HEK293 (cell line): ENCODE results near the gene PRKG1.

Source experiments
- CTCF ChIA-PET: fragments of 350-600 bp; formaldehyde crosslinking; extraction: SDS; loops from one replicate; lab custom pipeline; 2021; ENCODE audit warnings: antibody characterized with exemption; lab: Yijun Ruan, JAX
- POLR2A ChIA-PET: fragments of 300-600 bp; formaldehyde crosslinking; extraction: SDS; loops from one replicate; lab custom pipeline; 2020; ENCODE audit warnings: antibody characterized with exemption, inconsistent platforms; lab: Yijun Ruan, JAX
- H3K27ac ChIP-seq: fragments of 200-500 bp; sonication (Bioruptor generic); 2 replicates; pipeline ENCODE4 v1.5.1; 2014; ENCODE audit warnings: low read depth, low read length, control low read depth, inconsistent platforms; ENCODE audit errors: extremely low read depth
- H3K36me3 ChIP-seq, 2 experiments: fragments of 200-500 bp in 1 of 2; sonication (Bioruptor generic) in 1 of 2; 1 replicate in 1 of 2; 2 replicates in 1 of 2; pipeline ENCODE4 v1.5.1; 2014 to 2017; ENCODE audit warnings: inconsistent platforms in 2 of 2, low read length in 2 of 2; ENCODE audit not compliant: control insufficient read depth in 2 of 2, insufficient read depth in 1 of 2
- H3K4me1 ChIP-seq: fragments of 200-500 bp; sonication (Bioruptor generic); 2 replicates; pipeline ENCODE4 v1.5.1; 2014; ENCODE audit warnings: mild to moderate bottlenecking, low read length, inconsistent platforms; ENCODE audit not compliant: control insufficient read depth, insufficient read depth
- H3K4me3 ChIP-seq: 2 replicates; pipeline ENCODE4 v1.5.1; 2011; ENCODE audit warnings: low read depth, mild to moderate bottlenecking, control low read depth, low read length, moderate library complexity
- H3K9me3 ChIP-seq: fragments of 200-500 bp; sonication (Bioruptor generic); 2 replicates; pipeline ENCODE4 v1.5.1; 2014; ENCODE audit warnings: low read depth, low read length, inconsistent platforms; ENCODE audit not compliant: control insufficient read depth, insufficient read depth
- ATF2 ChIP-seq: fragments of 450-650 bp; formaldehyde crosslinking; IDR thresholded peaks from 2 replicates; pipeline ENCODE4 v1.5.1; 2016; ENCODE audit warnings: missing biosample characterization, missing genetic modification characterization, low read depth
- GLIS2 ChIP-seq: fragments of 450-650 bp; formaldehyde crosslinking; IDR thresholded peaks from 2 replicates; pipeline ENCODE4 v1.5.1; 2016; ENCODE audit warnings: missing biosample characterization, missing genetic modification characterization
- IKZF3 ChIP-seq: fragments of 450-650 bp; IDR thresholded peaks from 2 replicates; pipeline ENCODE4 v1.5.0; 2018; ENCODE audit warnings: missing biosample characterization, mild to moderate bottlenecking, missing genetic modification characterization, moderate library complexity
- KLF8 ChIP-seq: fragments of 450-650 bp; formaldehyde crosslinking; IDR thresholded peaks from 2 replicates; pipeline ENCODE4 v1.5.1; 2016; ENCODE audit warnings: missing biosample characterization, missing genetic modification characterization
- PRDM1 ChIP-seq: fragments of 450-650 bp; formaldehyde crosslinking; IDR thresholded peaks from 2 replicates; pipeline ENCODE4; 2016; ENCODE audit warnings: missing biosample characterization, missing genetic modification characterization
- REPIN1 ChIP-seq: fragments of 450-650 bp; formaldehyde crosslinking; IDR thresholded peaks from 2 replicates; pipeline ENCODE4 v1.5.1; 2017; ENCODE audit warnings: missing biosample characterization, missing genetic modification characterization, low read depth
- SCRT2 ChIP-seq: fragments of 450-650 bp; formaldehyde crosslinking; IDR thresholded peaks from 2 replicates; pipeline ENCODE4 v1.5.1; 2016; ENCODE audit warnings: missing biosample characterization, missing genetic modification characterization
- ZBTB17 ChIP-seq: fragments of 450-650 bp; formaldehyde crosslinking; IDR thresholded peaks from 2 replicates; pipeline ENCODE4 v1.5.1; 2016; ENCODE audit warnings: missing biosample characterization, missing genetic modification characterization
- ZFHX2 ChIP-seq: fragments of 450-650 bp; formaldehyde crosslinking; conservative IDR thresholded peaks from 2 replicates; pipeline ENCODE4 v1.5.1; 2016; ENCODE audit warnings: missing biosample characterization, missing genetic modification characterization
- ZIC2 ChIP-seq: fragments of 450-650 bp; formaldehyde crosslinking; IDR thresholded peaks from 2 replicates; pipeline ENCODE4 v1.5.1; 2016; ENCODE audit warnings: missing biosample characterization, missing genetic modification characterization
- ZNF623 ChIP-seq: fragments of 450-650 bp; formaldehyde crosslinking; IDR thresholded peaks from 2 replicates; pipeline ENCODE4 v1.5.1; 2016; ENCODE audit warnings: missing biosample characterization, missing genetic modification characterization
- ZNF747 ChIP-seq: fragments of 450-650 bp; formaldehyde crosslinking; IDR thresholded peaks from 2 replicates; pipeline ENCODE4 v1.5.1; 2016; ENCODE audit warnings: missing biosample characterization, missing genetic modification characterization
- ZXDB ChIP-seq: fragments of 450-650 bp; formaldehyde crosslinking; IDR thresholded peaks from 2 replicates; pipeline ENCODE4 v1.5.1; 2016; ENCODE audit warnings: missing biosample characterization, missing genetic modification characterization

Gene PRKG1

GRCh38 chr10:52248697-52249306 is 1174.5 kb downstream of the PRKG1 start:
- Histone ChIP-seq H3K9me3 (no peaks in the 10 kb centered on the region), H3K27ac (no peak overlapping the region), H3K4me3 (no peak overlapping the region), H3K36me3 (no peaks in the 10 kb centered on the region), H3K4me1 (no peaks in the 10 kb centered on the region)
- TF ChIP-seq ZBTB17 = no peak
- TF ChIP-seq PRDM1 (tag by site-specific recombination) = peak; percentile 74; the same call in 1 of the 2 replicates
- ChIA-PET CTCF (no interaction called here), POLR2A (no interaction called here)

GRCh38 chr10:52249850-52250395 is 1175.6 kb downstream of the PRKG1 start:
- Histone ChIP-seq H3K27ac (no peak overlapping the region), H3K4me1 (no peaks in the 10 kb centered on the region), H3K4me3 (no peak overlapping the region), H3K36me3 (no peaks in the 10 kb centered on the region)
- POLR2A ChIA-PET = no interaction called here
- TF ChIP-seq IKZF3 (tag by site-specific recombination) (no peak), SCRT2 (tag by site-specific recombination) (peak; percentile 68)
- TF ChIP-seq, all 188 proteins: peak for 1
- CTCF ChIA-PET = interaction anchor here (0.6 to 1.1 kb wide), 2 partner anchors 19 to 34 kb away, joined by 4 to 5 read pairs; no protein-coding TSS in a partner anchor
- no peaks in the 10 kb centered on the region for H3K9me3 ChIP-seq

- TF ChIP-seq REPIN1 (tag by site-specific recombination) = no peak
- no peak for TF ChIP-seq ZNF747 (tag by site-specific recombination)
- H3K27ac ChIP-seq = no peak overlapping the region
- POLR2A ChIA-PET = no interaction called here
- H3K9me3 ChIP-seq = no peaks in the 10 kb centered on the region
- no peaks in the 10 kb centered on the region for H3K36me3 ChIP-seq
- no peaks in the 10 kb centered on the region for H3K4me1 ChIP-seq
- no peak overlapping the region for H3K4me3 ChIP-seq
- CTCF ChIA-PET = interaction anchor here (0.6 to 1.1 kb wide), 2 partner anchors 19 to 34 kb away, joined by 4 to 5 read pairs; no protein-coding TSS in a partner anchor
Measured at GRCh38 chr10:52250510-52250909, 1176.2 kb downstream of the PRKG1 start.

GRCh38 chr10:52252307-52252706 is 1178.0 kb downstream of the PRKG1 start:
- H3K27ac ChIP-seq = no peak overlapping the region
- H3K36me3 ChIP-seq = no peaks in the 10 kb centered on the region
- H3K4me1 ChIP-seq = no peaks in the 10 kb centered on the region
- no peak overlapping the region for H3K4me3 ChIP-seq
- CTCF ChIA-PET = interaction anchor here (0.6 kb wide), 1 partner anchor 65 kb away, joined by 3 read pairs; no protein-coding TSS in a partner anchor
- no peak for TF ChIP-seq GLIS2 (tag by site-specific recombination)
- TF ChIP-seq, all 188 proteins: peak for 0
- POLR2A ChIA-PET = no interaction called here
- H3K9me3 ChIP-seq = no peaks in the 10 kb centered on the region

- Histone ChIP-seq H3K4me1 (no peaks in the 10 kb centered on the region), H3K4me3 (no peak overlapping the region), H3K27ac (no peak overlapping the region), H3K36me3 (no peaks in the 10 kb centered on the region), H3K9me3 (no peaks in the 10 kb centered on the region)
- CTCF ChIA-PET = interaction anchor here (1.6 kb wide), 1 partner anchor 51 kb away, joined by 3 read pairs; no protein-coding TSS in a partner anchor
- POLR2A ChIA-PET = no interaction called here
- TF ChIP-seq ZNF623 (tag by site-specific recombination) (no peak), KLF8 (tag by site-specific recombination) (no peak), ZIC2 (tag by site-specific recombination) (0 out of 2 replicates have a peak, but pooled peaks have one; percentile 17), GLIS2 (tag by site-specific recombination) (no peak), ATF2 (tag by site-specific recombination) (no peak), ZFHX2 (tag by site-specific recombination) (no peak), ZXDB (tag by site-specific recombination) (no peak)
Measured at GRCh38 chr10:52256832-52257691, 1182.8 kb downstream of the PRKG1 start.
